ENCODE measurements around the gene HPS1. TPM values are rescaled to one million over a fixed set of nuclear protein-coding genes. Genes with fewer than 3 reads are reported as not detected.
"Not testable (repeated sequence)": the region's sequence is repeated elsewhere in the genome, so short reads cannot be mapped to it uniquely, and the experiment has no call there.

Gene HPS1
- total RNA-seq, 1 experiment from 2014 or later = 19.1 TPM

DNA sequence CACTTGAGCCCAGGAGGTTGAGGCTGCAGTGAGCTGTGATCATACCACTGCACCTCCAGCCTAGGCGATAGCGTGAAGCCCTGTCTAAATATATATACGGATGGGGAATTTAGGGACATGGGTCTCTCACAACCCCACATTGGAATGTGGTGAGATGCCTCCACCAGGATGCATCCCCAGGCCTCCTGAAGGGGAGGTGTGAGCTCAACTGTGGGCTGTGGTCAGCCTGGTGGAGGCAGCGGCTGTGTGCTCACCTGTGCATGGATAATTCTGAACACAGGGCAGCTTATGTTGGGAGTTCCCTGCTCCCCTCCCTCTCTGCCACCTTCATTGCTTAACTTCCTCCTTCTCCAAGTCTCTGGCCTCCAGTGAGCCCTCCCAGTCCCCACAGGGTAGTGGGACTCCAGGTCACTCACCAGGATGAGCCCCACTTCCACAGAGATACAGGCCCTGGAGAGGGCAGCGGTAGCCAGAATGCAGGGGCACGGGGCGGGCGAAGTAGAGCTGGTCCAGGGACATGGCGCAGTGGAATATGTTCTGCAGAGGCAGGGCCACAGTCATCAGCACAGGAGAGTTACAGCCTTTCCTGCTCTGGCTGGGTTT is 62.1 kb downstream of the HPS1 start:
- no peaks in the 10 kb centered on the region for H3K9me3 ChIP-seq (ENCODE audit: low read length)
- POLR2A ChIA-PET (ENCODE audit: unreplicated experiment) = no interaction called here
- H3F3A ChIP-seq (ENCODE audit: low read length, unreplicated experiment) = no peaks in the 10 kb centered on the region
- no peak overlapping the region for H2AFZ ChIP-seq (ENCODE audit: low read length)
- CTCF ChIA-PET = no interaction called here
- H3K27ac ChIP-seq (ENCODE audit: low read length) = no peak overlapping the region
- DNase-seq (no peak), ATAC-seq (no peak)
- no peak for TF ChIP-seq EZH2phosphoT487 (IDR thresholded peaks at IDR 0.05; ENCODE audit: borderline replicate concordance, low read length)
- no peak for TF ChIP-seq EZH2 (IDR thresholded peaks at IDR 0.05; ENCODE audit: low read length, unreplicated experiment)
- TF ChIP-seq, protein P1, sequence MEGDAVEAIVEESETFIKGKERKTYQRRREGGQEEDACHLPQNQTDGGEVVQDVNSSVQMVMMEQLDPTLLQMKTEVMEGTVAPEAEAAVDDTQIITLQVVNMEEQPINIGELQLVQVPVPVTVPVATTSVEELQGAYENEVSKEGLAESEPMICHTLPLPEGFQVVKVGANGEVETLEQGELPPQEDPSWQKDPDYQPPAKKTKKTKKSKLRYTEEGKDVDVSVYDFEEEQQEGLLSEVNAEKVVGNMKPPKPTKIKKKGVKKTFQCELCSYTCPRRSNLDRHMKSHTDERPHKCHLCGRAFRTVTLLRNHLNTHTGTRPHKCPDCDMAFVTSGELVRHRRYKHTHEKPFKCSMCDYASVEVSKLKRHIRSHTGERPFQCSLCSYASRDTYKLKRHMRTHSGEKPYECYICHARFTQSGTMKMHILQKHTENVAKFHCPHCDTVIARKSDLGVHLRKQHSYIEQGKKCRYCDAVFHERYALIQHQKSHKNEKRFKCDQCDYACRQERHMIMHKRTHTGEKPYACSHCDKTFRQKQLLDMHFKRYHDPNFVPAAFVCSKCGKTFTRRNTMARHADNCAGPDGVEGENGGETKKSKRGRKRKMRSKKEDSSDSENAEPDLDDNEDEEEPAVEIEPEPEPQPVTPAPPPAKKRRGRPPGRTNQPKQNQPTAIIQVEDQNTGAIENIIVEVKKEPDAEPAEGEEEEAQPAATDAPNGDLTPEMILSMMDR (conservative IDR thresholded peaks at IDR 0.05; ENCODE audit: low read depth, low read length) = no peak
- H3K9me2 ChIP-seq (replicated peaks; ENCODE audit: low read length) = no peaks in the 10 kb centered on the region
- H3K4me3 ChIP-seq (ENCODE audit: low read length) = no peak overlapping the region
- no peak overlapping the region for H3K9ac ChIP-seq (ENCODE audit: low read length)
- intact Hi-C loops (cut with micrococcal nuclease) = no loop called here
- no TSS peak for BruUV-seq (replicated peaks)
- no peaks in the 10 kb centered on the region for H3K4me1 ChIP-seq (ENCODE audit: insufficient read depth, low read length)
- H3K79me2 ChIP-seq (ENCODE audit: low read length) = no peaks in the 10 kb centered on the region
- H3K27me3 ChIP-seq (ENCODE audit: low read length) = no peaks in the 10 kb centered on the region
- no peaks in the 10 kb centered on the region for H3K36me3 ChIP-seq (ENCODE audit: low read depth, low read length)
- no peak overlapping the region for H3K4me2 ChIP-seq (ENCODE audit: low read length)
- H4K20me1 ChIP-seq (ENCODE audit: low read length) = no peaks in the 10 kb centered on the region

DNA sequence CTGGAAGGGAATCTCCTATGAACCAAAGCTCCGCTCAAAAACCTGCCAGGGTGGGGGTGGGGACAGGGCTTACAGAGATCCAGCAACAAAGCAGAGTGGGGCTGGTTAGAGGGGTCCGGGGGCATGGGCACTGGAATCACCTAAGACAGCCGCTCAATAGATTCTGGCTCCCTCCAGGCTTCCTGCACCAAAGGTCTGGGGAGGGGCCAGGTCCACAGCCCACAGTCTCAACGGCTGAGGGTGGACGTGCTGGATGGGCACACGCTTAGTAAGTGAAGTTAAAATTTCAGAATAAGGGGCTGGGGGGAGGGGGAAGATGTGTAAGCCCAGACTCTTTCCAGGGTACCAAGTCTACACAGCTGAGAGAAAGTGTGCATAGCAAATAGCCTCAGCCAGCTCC is 62.9 kb downstream of the HPS1 start:
- intact Hi-C loops (cut with micrococcal nuclease) = no loop called here
- CTCF ChIA-PET = no interaction called here
- H3K4me3 ChIP-seq (ENCODE audit: low read length) = no peak overlapping the region
- BruUV-seq (replicated peaks) = no TSS peak
- H3K4me2 ChIP-seq (ENCODE audit: low read length) = no peak overlapping the region
- H3K9me2 ChIP-seq (replicated peaks; ENCODE audit: low read length) = no peaks in the 10 kb centered on the region
- H3K79me2 ChIP-seq (ENCODE audit: low read length) = no peaks in the 10 kb centered on the region
- H4K20me1 ChIP-seq (ENCODE audit: low read length) = no peaks in the 10 kb centered on the region
- no peaks in the 10 kb centered on the region for H3K27me3 ChIP-seq (ENCODE audit: low read length)
- no peak for ATAC-seq
- no peak overlapping the region for H2AFZ ChIP-seq (ENCODE audit: low read length)
- no peak overlapping the region for H3K27ac ChIP-seq (ENCODE audit: low read length)
- H3K9me3 ChIP-seq (ENCODE audit: low read length) = no peaks in the 10 kb centered on the region
- no peak overlapping the region for H3K9ac ChIP-seq (ENCODE audit: low read length)
- H3K36me3 ChIP-seq (ENCODE audit: low read depth, low read length) = no peaks in the 10 kb centered on the region
- no peak for DNase-seq
- no peak for TF ChIP-seq EZH2 (IDR thresholded peaks at IDR 0.05; ENCODE audit: low read length, unreplicated experiment)
- TF ChIP-seq EZH2phosphoT487 (IDR thresholded peaks at IDR 0.05; ENCODE audit: borderline replicate concordance, low read length) = no peak
- TF ChIP-seq, protein P1 (conservative IDR thresholded peaks at IDR 0.05; ENCODE audit: low read depth, low read length) = no peak
- H3F3A ChIP-seq (ENCODE audit: low read length, unreplicated experiment) = no peaks in the 10 kb centered on the region
- POLR2A ChIA-PET (ENCODE audit: unreplicated experiment) = no interaction called here
- H3K4me1 ChIP-seq (ENCODE audit: insufficient read depth, low read length) = no peaks in the 10 kb centered on the region

DNA sequence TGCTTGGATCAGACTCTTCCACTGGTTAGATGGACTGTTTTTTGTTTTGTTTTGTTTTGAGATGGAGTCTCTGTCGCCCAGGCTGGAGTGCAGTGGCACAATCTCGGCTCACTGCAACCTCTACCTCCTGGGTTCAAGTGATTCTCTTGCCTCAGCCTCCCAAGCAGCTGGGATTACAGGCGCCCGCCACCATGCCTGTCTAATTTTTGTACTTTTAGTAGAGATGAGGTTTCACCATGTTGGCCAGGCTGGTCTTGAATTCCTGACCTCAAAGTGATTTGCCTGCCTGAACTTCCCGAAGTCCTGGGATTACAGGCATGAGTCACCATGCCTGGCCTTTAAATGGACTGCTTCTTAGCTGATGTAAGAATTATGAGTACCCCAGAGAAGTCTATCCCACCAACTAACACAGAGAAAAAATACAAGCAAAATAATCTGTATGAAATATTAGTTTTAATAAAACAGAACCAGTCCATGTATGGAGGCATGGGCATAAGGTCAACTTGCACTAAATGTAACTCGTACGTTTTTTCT is 63.5 kb downstream of the HPS1 start:
- H3K9me2 ChIP-seq (replicated peaks; ENCODE audit: low read length); H3K4me3 ChIP-seq (ENCODE audit: low read length); H3F3A ChIP-seq (ENCODE audit: low read length, unreplicated experiment); H3K9ac ChIP-seq (ENCODE audit: low read length); H3K27me3 ChIP-seq (ENCODE audit: low read length); H3K4me1 ChIP-seq (ENCODE audit: insufficient read depth, low read length); H4K20me1 ChIP-seq (ENCODE audit: low read length); H3K9me3 ChIP-seq (ENCODE audit: low read length); POLR2A ChIA-PET (ENCODE audit: unreplicated experiment); H3K79me2 ChIP-seq (ENCODE audit: low read length); H3K36me3 ChIP-seq (ENCODE audit: low read depth, low read length); H2AFZ ChIP-seq (ENCODE audit: low read length); H3K27ac ChIP-seq (ENCODE audit: low read length); intact Hi-C loops (cut with micrococcal nuclease); BruUV-seq (replicated peaks); H3K4me2 ChIP-seq (ENCODE audit: low read length); CTCF ChIA-PET: not testable (repeated sequence)
- ATAC-seq (peak; percentile 38; the same call in 1 of the 2 replicates), DNase-seq (peak; percentile 31)
